HG03025 (cell line): ENCODE results near the gene SP140L.

Experiments used
- ATAC-seq: cut with Tn5 transposase; IDR thresholded peaks from one replicate; pipeline ENCODE4 v1.9.1; 2021; ENCODE audit warnings: mild to moderate bottlenecking, moderate library complexity; ENCODE audit not compliant: unreplicated experiment, low FRiP score

Gene SP140L

GRCh38 chr2:230447455-230448451, 120.8 kb downstream of the SP140L start:
- peak; percentile 76 for ATAC-seq

- no peak for ATAC-seq
Measured at GRCh38 chr2:230449901-230450467, 123.0 kb downstream of the SP140L start.

- no peak for ATAC-seq
Measured at GRCh38 chr2:230453006-230453405, 126.0 kb downstream of the SP140L start.
